IMR-90 (cell line): Measurements from ENCODE around the gene STUB1. TPM values are rescaled to one million over a fixed set of nuclear protein-coding genes. Genes with fewer than 3 reads are reported as not detected.

Experiments used
- MAZ ChIP-seq: IDR thresholded peaks from 2 replicates; pipeline ENCODE4 v1.6.1; 2012; ENCODE audit warnings: low read depth, mild to moderate bottlenecking, low read length, improper control_type of control experiment, moderate library complexity, borderline replicate concordance
- RFX5 ChIP-seq: IDR thresholded peaks from 2 replicates; pipeline ENCODE4 v1.8.0; 2012; ENCODE audit warnings: low read depth, mild to moderate bottlenecking, low read length, moderate library complexity
- polyA plus RNA-seq, 3 experiments: library from polyadenylated mRNA; depleted of rRNA; stranded (reverse); fragments of >200 nt; gene quantifications; 2 replicates each; pipeline ENCODE4 v1.2.3, GENCODE V29; 2012; ENCODE audit warnings: low replicate concordance in 1 of 3
- total RNA-seq: library from RNA; depleted of rRNA; stranded (reverse); fragments of >200 nt; gene quantifications from 2 replicates; pipeline ENCODE4 v1.2.3, GENCODE V29; 2012
- TF ChIP-seq, protein P1 (sequence below): conservative IDR thresholded peaks from 2 replicates; pipeline ENCODE4 v1.5.1; 2012; ENCODE audit warnings: mild to moderate bottlenecking, low read depth, low read length, improper control_type of control experiment

The STUB1 gene
- total and polyA plus RNA-seq, 2 of the 4 experiments (the other 2 are of a cell fraction): 183 to 186 TPM

- TF ChIP-seq, protein P1, sequence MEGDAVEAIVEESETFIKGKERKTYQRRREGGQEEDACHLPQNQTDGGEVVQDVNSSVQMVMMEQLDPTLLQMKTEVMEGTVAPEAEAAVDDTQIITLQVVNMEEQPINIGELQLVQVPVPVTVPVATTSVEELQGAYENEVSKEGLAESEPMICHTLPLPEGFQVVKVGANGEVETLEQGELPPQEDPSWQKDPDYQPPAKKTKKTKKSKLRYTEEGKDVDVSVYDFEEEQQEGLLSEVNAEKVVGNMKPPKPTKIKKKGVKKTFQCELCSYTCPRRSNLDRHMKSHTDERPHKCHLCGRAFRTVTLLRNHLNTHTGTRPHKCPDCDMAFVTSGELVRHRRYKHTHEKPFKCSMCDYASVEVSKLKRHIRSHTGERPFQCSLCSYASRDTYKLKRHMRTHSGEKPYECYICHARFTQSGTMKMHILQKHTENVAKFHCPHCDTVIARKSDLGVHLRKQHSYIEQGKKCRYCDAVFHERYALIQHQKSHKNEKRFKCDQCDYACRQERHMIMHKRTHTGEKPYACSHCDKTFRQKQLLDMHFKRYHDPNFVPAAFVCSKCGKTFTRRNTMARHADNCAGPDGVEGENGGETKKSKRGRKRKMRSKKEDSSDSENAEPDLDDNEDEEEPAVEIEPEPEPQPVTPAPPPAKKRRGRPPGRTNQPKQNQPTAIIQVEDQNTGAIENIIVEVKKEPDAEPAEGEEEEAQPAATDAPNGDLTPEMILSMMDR: peak; percentile 98
- TF ChIP-seq MAZ (peak; percentile 99), RFX5 (no peak)
These were observed 12.3 kb upstream of the STUB1 start, which contains the start of gene RHOT2 (continued) for GRCh38 chr16:667780-668518.
